Mammary epithelial cell (primary cell): ENCODE measurements around the gene MTM1.

Experiments used
- CTCF ChIP-seq, 2 donors: IDR thresholded peaks in 1 of 2; conservative IDR thresholded peaks in 1 of 2; 2 replicates each; pipeline ENCODE4 v1.5.1; 2011 to 2012; ENCODE audit warnings: inconsistent platforms in 2 of 2, low read length in 2 of 2, mild to moderate bottlenecking in 2 of 2, control low read depth in 1 of 2, low read depth in 1 of 2; ENCODE audit not compliant: insufficient read depth in 1 of 2; ENCODE audit errors: extremely low read depth in 1 of 2
- EZH2 ChIP-seq: IDR thresholded peaks from 2 replicates; pipeline ENCODE4 v1.6.1; 2012; ENCODE audit warnings: low read length, inconsistent platforms, borderline replicate concordance

- no peak for TF ChIP-seq CTCF (conservative IDR thresholded peaks at IDR 0.05 in 1 of 2, IDR thresholded peaks at IDR 0.05 in 1 of 2; ENCODE audit: extremely low read depth in 1 of 2, insufficient read depth in 1 of 2, low read depth in 1 of 2, low read length in 2 of 2)
- no peak for TF ChIP-seq EZH2
Observed at GRCh38 chrX:150615356-150615755, 46.9 kb downstream of the MTM1 start.
